H1 (cell line): ENCODE data around the gene LDLRAD4. TPM values are rescaled to one million over a fixed set of nuclear protein-coding genes. Genes with fewer than 3 reads are reported as not detected.

Experiments
- CTCF ChIA-PET: fragments of 300-600 bp; sonication (Branson Sonifier 250); formaldehyde crosslinking; loops from one replicate; lab custom pipeline; 2021; ENCODE audit not compliant: partially characterized antibody; lab: Charles Lee
- POLR2A ChIA-PET: fragments of 300-600 bp; sonication (Branson Sonifier 250); formaldehyde crosslinking; loops from one replicate; lab custom pipeline; 2021; ENCODE audit warnings: inconsistent platforms; ENCODE audit not compliant: partially characterized antibody; lab: Charles Lee
- DNase-seq, 2 experiments: peaks; one replicate each; pipeline versions ENCODE4 v3.0.0 to v3.0.0-alpha.2; 2010 to 2022; ENCODE audit warnings: low spot score in 2 of 2, low read depth in 1 of 2, mixed read lengths in 1 of 2
- FAIRE-seq: peaks from 2 replicates; lab custom pipeline; 2011; peaks lifted over from hg19 to GRCh38; lab: Jason Lieb, UNC
- H2AFZ ChIP-seq: 2 replicates; pipeline ENCODE4 v1.8.1; 2012; ENCODE audit warnings: low read length, inconsistent platforms
- H2AK5ac ChIP-seq: 2 replicates; pipeline ENCODE4 v1.6.1; 2013; ENCODE audit warnings: low read depth, low read length
- H2BK120ac ChIP-seq: replicated peaks from 2 replicates; pipeline ENCODE3; 2013; ENCODE audit warnings: low read depth, low read length, inconsistent platforms
- H2BK12ac ChIP-seq: 2 replicates; pipeline ENCODE4 v1.6.1; 2013; ENCODE audit warnings: low read depth, low read length
- H2BK15ac ChIP-seq: 2 replicates; pipeline ENCODE4 v1.6.1; 2013; ENCODE audit warnings: low read length
- H2BK20ac ChIP-seq: 2 replicates; pipeline ENCODE4 v1.6.1; 2013; ENCODE audit warnings: low read length
- H2BK5ac ChIP-seq: 2 replicates; pipeline ENCODE4 v1.6.1; 2013; ENCODE audit warnings: low read depth, low read length
- H3K14ac ChIP-seq: 2 replicates; pipeline ENCODE4 v1.6.1; 2013; ENCODE audit warnings: inconsistent platforms; ENCODE audit not compliant: insufficient read length
- H3K18ac ChIP-seq: 2 replicates; pipeline ENCODE4 v1.6.1; 2013; ENCODE audit warnings: low read length; ENCODE audit errors: extremely low read depth
- H3K23ac ChIP-seq: 2 replicates; pipeline ENCODE4 v1.6.1; 2013; ENCODE audit warnings: inconsistent platforms; ENCODE audit not compliant: insufficient read length
- H3K23me2 ChIP-seq: 2 replicates; pipeline ENCODE4 v1.6.1; 2013; ENCODE audit warnings: low read depth, low read length
- H3K27ac ChIP-seq: 2 replicates; pipeline ENCODE4 v1.6.1; 2011; ENCODE audit warnings: low read depth, low read length, inconsistent platforms
- H3K27me3 ChIP-seq, 4 experiments: replicated peaks in 1 of 4; 1 replicate in 1 of 4; 2 replicates in 3 of 4; pipeline versions ENCODE4 v1.6.1 to v1.8.1; 2011 to 2013; ENCODE audit warnings: low read length in 3 of 4, mild to moderate bottlenecking in 3 of 4, inconsistent platforms in 2 of 4, mixed read lengths in 2 of 4, moderate library complexity in 1 of 4; ENCODE audit not compliant: control insufficient read depth in 3 of 4, insufficient read depth in 3 of 4; ENCODE audit errors: extremely low read depth in 1 of 4
- H3K36me3 ChIP-seq, 4 experiments: 2 replicates each; pipeline versions ENCODE4 v1.6.1 to v1.8.1; 2011 to 2013; ENCODE audit warnings: mild to moderate bottlenecking in 4 of 4, low read length in 3 of 4, moderate library complexity in 2 of 4, control low read depth in 1 of 4, inconsistent platforms in 1 of 4; ENCODE audit not compliant: insufficient read depth in 4 of 4, control insufficient read depth in 2 of 4
- H3K4ac ChIP-seq: replicated peaks from 2 replicates; pipeline ENCODE3; 2013; ENCODE audit warnings: low read length, low read depth, mixed read lengths, inconsistent platforms; ENCODE audit not compliant: insufficient read length
- H3K4me1 ChIP-seq, 4 experiments: replicated peaks in 1 of 4; 1 replicate in 1 of 4; 2 replicates in 3 of 4; pipeline versions ENCODE4 v1.6.1 to v1.8.1; 2011 to 2013; ENCODE audit warnings: low read length in 3 of 4, inconsistent platforms in 2 of 4, mixed read lengths in 1 of 4; ENCODE audit not compliant: insufficient read depth in 4 of 4, control insufficient read depth in 3 of 4
- H3K4me2 ChIP-seq, 2 experiments: 2 replicates each; pipeline versions ENCODE4 v1.6.1 to v1.8.1; 2011 to 2013; ENCODE audit warnings: low read depth in 2 of 2, low read length in 2 of 2, control low read depth in 1 of 2, inconsistent platforms in 1 of 2, mild to moderate bottlenecking in 1 of 2; ENCODE audit not compliant: insufficient read depth in 1 of 2
- H3K4me3 ChIP-seq, 4 experiments: fragments of 200-600, 300-600 bp in 1 of 4; sonication (generic), shearing (Covaris generic), sonication (Bioruptor Twin) in 1 of 4; 2 replicates each; pipeline versions ENCODE4 v1.5.1 to v1.8.1; 2011 to 2016; ENCODE audit warnings: low read length in 4 of 4, low read depth in 3 of 4, control low read depth in 2 of 4, inconsistent platforms in 2 of 4, mild to moderate bottlenecking in 2 of 4, mixed read lengths in 1 of 4, moderate library complexity in 1 of 4; ENCODE audit not compliant: insufficient read depth in 2 of 4; ENCODE audit errors: extremely low read depth in 1 of 4
- H3K56ac ChIP-seq: replicated peaks from 2 replicates; pipeline ENCODE3; 2013; ENCODE audit warnings: low read depth, mild to moderate bottlenecking, mixed read lengths, low read length, inconsistent platforms; ENCODE audit not compliant: insufficient read length
- H3K79me1 ChIP-seq: 2 replicates; pipeline ENCODE4 v1.6.1; 2013; ENCODE audit warnings: low read depth, low read length, control low read depth
- H3K79me2 ChIP-seq, 2 experiments: 2 replicates each; pipeline versions ENCODE4 v1.6.1 to v1.8.1; 2012 to 2013; ENCODE audit warnings: low read length in 2 of 2, mild to moderate bottlenecking in 2 of 2, inconsistent platforms in 1 of 2; ENCODE audit not compliant: insufficient read depth in 2 of 2, control insufficient read depth in 1 of 2
- H3K9ac ChIP-seq, 4 experiments: replicated peaks in 1 of 4; 1 replicate in 1 of 4; 2 replicates in 3 of 4; pipeline versions ENCODE4 v1.6.1 to v1.8.1; 2011 to 2013; ENCODE audit warnings: low read depth in 3 of 4, low read length in 3 of 4, control low read depth in 2 of 4, mild to moderate bottlenecking in 2 of 4, moderate library complexity in 2 of 4, inconsistent platforms in 1 of 4; ENCODE audit errors: extremely low read depth in 1 of 4
- H3K9me3 ChIP-seq, 2 experiments: 2 replicates each; pipeline versions ENCODE4 v1.6.1 to v1.8.1; 2012 to 2013; ENCODE audit warnings: mild to moderate bottlenecking in 2 of 2, moderate library complexity in 2 of 2, control low read depth in 1 of 2, inconsistent platforms in 1 of 2, low read depth in 1 of 2, low read length in 1 of 2, mixed read lengths in 1 of 2; ENCODE audit not compliant: insufficient read depth in 2 of 2
- H4K20me1 ChIP-seq, 2 experiments: replicated peaks in 1 of 2; 2 replicates each; pipeline versions ENCODE3 to v1.8.1; 2011 to 2013; ENCODE audit warnings: inconsistent platforms in 2 of 2, low read length in 2 of 2, mild to moderate bottlenecking in 1 of 2; ENCODE audit not compliant: insufficient read depth in 2 of 2, control insufficient read depth in 1 of 2
- H4K5ac ChIP-seq: 2 replicates; pipeline ENCODE4 v1.6.1; 2013; ENCODE audit warnings: low read length, low read depth, mixed read lengths, inconsistent platforms; ENCODE audit not compliant: insufficient read length
- H4K8ac ChIP-seq: 2 replicates; pipeline ENCODE4 v1.8.0; 2013; ENCODE audit warnings: mild to moderate bottlenecking, moderate library complexity, low read length, inconsistent platforms; ENCODE audit not compliant: insufficient read depth; ENCODE audit errors: extremely low read depth
- H4K91ac ChIP-seq: replicated peaks from 2 replicates; pipeline ENCODE3; 2013; ENCODE audit warnings: low read length, mixed read lengths, inconsistent platforms; ENCODE audit not compliant: insufficient read length
- BCL11A ChIP-seq, 2 experiments: IDR thresholded peaks; one replicate each; pipeline ENCODE4 v1.6.1; 2011; ENCODE audit warnings: low read depth in 2 of 2, low read length in 2 of 2, mild to moderate bottlenecking in 2 of 2
- CHD1 ChIP-seq: IDR thresholded peaks from 2 replicates; pipeline ENCODE4 v1.6.1; 2012; ENCODE audit warnings: low read depth, low read length, improper control_type of control experiment
- RAD21 ChIP-seq, 2 experiments: IDR thresholded peaks in 1 of 2; conservative IDR thresholded peaks in 1 of 2; 2 replicates each; pipeline ENCODE4 v1.6.1; 2011; ENCODE audit warnings: low read depth in 2 of 2, low read length in 2 of 2, improper control_type of control experiment in 1 of 2, inconsistent platforms in 1 of 2, mild to moderate bottlenecking in 1 of 2, moderate library complexity in 1 of 2
- SP1 ChIP-seq: IDR thresholded peaks from 2 replicates; pipeline ENCODE4 v1.6.1; 2011; ENCODE audit warnings: low read depth, low read length
- SP4 ChIP-seq: IDR thresholded peaks from 2 replicates; pipeline ENCODE4 v1.6.1; 2012; ENCODE audit warnings: low read length, inconsistent platforms
- TBP ChIP-seq: IDR thresholded peaks from 2 replicates; pipeline ENCODE4 v1.6.1; 2011; ENCODE audit warnings: low read depth, low read length, improper control_type of control experiment
- TCF12 ChIP-seq: IDR thresholded peaks from 2 replicates; pipeline ENCODE4 v1.6.1; 2011; ENCODE audit warnings: low read depth, mild to moderate bottlenecking, low read length
- ZNF274 ChIP-seq: IDR thresholded peaks from 2 replicates; pipeline ENCODE4 v1.7.0; 2012; ENCODE audit warnings: low read length, borderline replicate concordance; ENCODE audit errors: extremely low read depth
- WGBS, 2 experiments: shearing (Covaris generic) in 1 of 2; methylation state at CpG; one replicate each; pipeline versions ENCODE4 v1.1.6 to v1.1.7; 2013 to 2015; ENCODE audit warnings: low lambda C conversion rate in 2 of 2, mixed read lengths in 2 of 2, inconsistent platforms in 1 of 2, low coverage in 1 of 2, missing lambda C conversion rate in 1 of 2; ENCODE audit not compliant: insufficient replicate concordance in 2 of 2, insufficient coverage in 1 of 2, insufficient read length in 1 of 2; ENCODE audit errors: extremely low coverage in 1 of 2, missing lambda C conversion rate in 1 of 2; 5-methylcytosine and 5-hydroxymethylcytosine counted together
- polyA plus RNA-seq, 7 experiments: library from polyadenylated mRNA; depleted of rRNA in 3 of 7; stranded (reverse) in 5 of 7; unstranded in 2 of 7; fragments of >200 nt in 5 of 7; fragments of 200-250 nt in 2 of 7; gene quantifications; 1 replicate in 5 of 7; 2 replicates in 1 of 7; 4 replicates in 1 of 7; pipeline versions ENCODE4 v1.2.1 to v1.2.3, GENCODE V29; 2011 to 2013; ENCODE audit warnings: missing spikeins in 2 of 7, mixed read lengths in 2 of 7
- total RNA-seq: library from RNA; stranded (reverse); fragmentation: NEBNext Ultra II Directional; extraction: Animal tissue kit (Norgen Biotek cat#: 25700); gene quantifications from 2 replicates; pipeline ENCODE4 v1.2.1, GENCODE V29; 2021

The LDLRAD4 gene
- total and polyA plus RNA-seq, 2 of the 8 experiments (the other 6 are each of a cell fraction or from before 2014, with no cell fraction given): 0.77 to 1.4 TPM

DNA sequence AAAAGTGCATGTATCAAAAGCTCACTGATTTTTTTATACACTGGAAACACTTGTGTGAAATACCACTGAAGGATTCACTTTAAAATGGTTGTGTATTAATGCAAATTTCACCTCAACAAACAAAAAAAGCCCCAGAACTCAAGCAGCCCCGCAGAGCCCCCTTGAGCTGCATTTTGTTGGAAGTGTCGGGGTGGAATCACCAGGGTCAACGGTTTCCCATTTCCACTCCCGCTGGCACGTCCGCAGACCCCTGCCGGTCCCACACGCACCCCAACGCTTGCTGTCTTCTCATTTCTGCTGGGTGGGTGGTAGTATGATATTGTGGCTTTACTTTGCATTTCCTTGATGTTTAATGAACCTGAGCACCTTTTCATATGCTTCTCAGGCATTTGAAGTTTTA, 268.1 kb downstream of the LDLRAD4 start:
- Histone ChIP-seq H2BK20ac (no peak overlapping the region), H3K23ac (no peak overlapping the region), H3K4ac (no peak overlapping the region), H2BK15ac (no peak overlapping the region), H2BK5ac (no peak overlapping the region), H3K4me1 (peaks cover 0 to 8% (median 3%) of the 10 kb centered on the region in 4 experiments; a peak in 5 of 7 replicates), H3K27ac (no peak overlapping the region), H3K23me2 (no peaks in the 10 kb centered on the region), H2BK12ac (no peak overlapping the region)
- TF ChIP-seq ZNF274: no peak
- TF ChIP-seq SP1: no peak
- no peak for TF ChIP-seq TBP
- no peak for TF ChIP-seq RAD21 (IDR thresholded peaks at IDR 0.05 in 1 of 2, conservative IDR thresholded peaks at IDR 0.05 in 1 of 2; ENCODE audit: low read depth in 2 of 2, low read length in 2 of 2)
- TF ChIP-seq SP4: no peak
- no peak for TF ChIP-seq CHD1
- no peak for TF ChIP-seq TCF12
- no peak for TF ChIP-seq BCL11A (IDR thresholded peaks at IDR 0.05; ENCODE audit: low read depth in 2 of 2, low read length in 2 of 2)
- TF ChIP-seq, all 59 proteins: peak for 0
- no peak overlapping the region for H3K18ac ChIP-seq
- H3K79me1 ChIP-seq: no peaks in the 10 kb centered on the region
- H4K5ac ChIP-seq: no peak overlapping the region
- H4K20me1 ChIP-seq: peaks cover 0 to 1% of the 10 kb centered on the region in 2 experiments
- H3K36me3 ChIP-seq: no peaks in the 10 kb centered on the region
- H3K27me3 ChIP-seq: no peaks in the 10 kb centered on the region
- H3K56ac ChIP-seq: no peak overlapping the region
- no peak overlapping the region for H4K91ac ChIP-seq
- no peak overlapping the region for H2AK5ac ChIP-seq
- POLR2A ChIA-PET: no interaction called here
- DNase-seq (no peak), FAIRE-seq (no peak)
- H3K9ac ChIP-seq: no peak overlapping the region
- H2AFZ ChIP-seq: no peak overlapping the region
- 55% methylated on average over 9 of the region's 9 CpGs; no CpG with 5 or more reads in 1 of the 2 experiments for whole genome bisulfite sequencing, 2 experiments
- no peaks in the 10 kb centered on the region for H3K9me3 ChIP-seq
- H3K4me2 ChIP-seq: no peak overlapping the region; a peak in 1 of 4 replicates
- H2BK120ac ChIP-seq: no peak overlapping the region
- H3K4me3 ChIP-seq: no peak overlapping the region
- H3K14ac ChIP-seq: no peak overlapping the region
- no peaks in the 10 kb centered on the region for H3K79me2 ChIP-seq
- H4K8ac ChIP-seq: peak overlapping the region; percentile 36; the same call in 1 of the 2 replicates
- CTCF ChIA-PET: interaction anchor here (0.9 kb wide), 1 partner anchor 165 kb away, joined by 4 read pairs; no protein-coding TSS in a partner anchor
